Measurements from ENCODE around the gene GTF2A1.
"Not testable (repeated sequence)": the region's sequence is repeated elsewhere in the genome, so short reads cannot be mapped to it uniquely, and the experiment has no call there.

GTF2A1 gene

DNA sequence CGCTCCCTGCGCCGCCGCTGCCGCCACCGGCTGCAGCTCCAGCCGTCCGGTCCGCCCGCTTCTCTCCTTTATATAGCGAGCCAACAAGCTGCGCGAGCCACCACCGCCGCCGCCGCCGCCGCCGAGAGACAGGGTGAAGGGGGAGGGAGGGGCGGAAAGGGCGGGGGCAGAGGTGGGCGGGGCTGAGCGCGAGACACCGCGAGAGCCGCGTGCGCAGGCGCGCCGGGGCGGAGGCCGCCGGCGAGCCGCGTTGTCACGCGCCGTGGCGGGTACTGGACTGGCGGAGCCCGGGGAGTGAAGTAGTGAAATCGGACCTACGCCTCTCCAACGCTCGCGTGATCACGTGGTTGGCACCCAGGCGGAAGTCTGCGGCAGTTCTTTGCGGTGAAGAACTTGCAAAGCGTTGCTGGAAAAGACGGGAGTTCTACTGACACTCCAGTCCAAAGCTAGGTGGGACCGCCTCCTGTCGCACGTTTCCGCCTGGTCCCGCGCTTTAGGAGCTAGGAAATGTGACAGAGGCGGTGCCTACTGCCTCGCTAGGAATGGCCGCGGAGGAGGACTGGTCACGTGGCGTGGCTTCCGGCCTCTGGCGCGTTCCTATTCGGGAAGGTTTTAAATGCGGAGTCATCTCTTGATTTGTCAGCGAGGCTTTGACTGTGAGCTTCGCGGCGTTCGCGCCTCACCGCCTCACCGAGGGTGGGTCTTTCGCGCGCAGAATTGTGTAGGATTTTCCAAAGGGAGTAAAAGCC, at the start of gene GTF2A1:
Gene GTF2A1 (minus strand): TSS at position 130 of the 749 bp plus-strand sequence. CDS start 441 bp downstream, outside the sequence.
- DNase-seq (ENCODE audit: low read depth, low spot score), result peak; percentile 97

DNA sequence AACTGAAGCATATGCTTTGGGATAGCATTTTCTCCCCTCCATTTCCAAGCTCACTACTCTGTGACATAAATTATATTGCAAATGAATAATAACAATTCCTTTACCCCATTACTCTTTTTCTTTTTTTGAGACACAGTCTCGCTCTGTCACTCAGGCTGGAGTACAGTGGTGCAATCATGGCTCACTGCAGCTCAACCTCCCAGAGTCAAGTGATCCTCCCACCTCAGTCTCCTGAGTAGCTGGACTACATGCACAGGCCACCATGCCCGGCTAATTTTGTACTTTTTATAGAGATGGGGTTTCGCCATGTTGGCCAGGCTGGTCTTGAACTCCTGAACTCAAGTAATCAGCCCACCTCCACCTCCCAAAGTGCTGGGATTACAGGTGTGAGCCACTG, 49.2 kb upstream of the GTF2A1 start:
- DNase-seq (ENCODE audit: low read depth, low spot score), result no peak

DNA sequence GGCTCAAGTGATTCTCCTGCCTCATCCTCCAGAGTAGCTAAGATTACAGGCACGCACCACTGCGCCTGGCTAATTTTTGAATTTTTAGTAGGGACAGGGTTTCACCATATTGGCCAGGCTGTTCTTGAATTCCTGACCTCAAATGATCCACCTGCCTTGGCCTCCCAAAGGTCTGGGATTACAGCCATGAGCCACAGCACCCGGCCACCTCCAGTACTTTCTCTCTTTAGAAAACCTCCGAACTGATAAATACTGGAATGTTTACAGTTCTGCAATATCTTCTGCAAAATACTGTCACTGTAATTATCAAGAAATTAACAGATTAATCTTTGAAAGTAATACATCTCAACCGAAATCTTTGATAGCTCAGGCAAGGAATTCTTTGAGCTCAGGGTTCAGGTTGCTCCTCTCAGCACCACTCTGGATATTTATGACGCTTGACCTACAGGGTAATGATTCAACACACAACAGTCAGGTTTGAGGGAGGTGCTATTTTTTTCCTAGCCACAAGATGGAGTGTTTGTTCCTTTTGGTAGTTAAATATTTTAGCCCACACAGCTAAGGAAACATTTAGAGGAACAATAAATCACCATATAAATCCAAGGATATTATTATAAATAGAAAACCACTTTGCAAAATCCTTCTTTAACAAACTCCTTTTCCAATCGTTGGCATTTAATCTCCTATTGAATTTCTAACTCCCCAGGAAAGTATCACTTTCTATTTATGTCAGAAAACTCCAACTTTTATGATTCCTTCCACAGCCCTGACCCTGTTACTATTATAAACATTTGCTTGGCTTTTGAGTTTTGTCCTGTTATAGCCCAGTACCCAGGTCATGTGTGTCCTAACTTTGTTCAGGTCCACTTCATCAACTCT, 48.6 kb upstream of the GTF2A1 start:
- DNase-seq (ENCODE audit: low read depth, low spot score), result peak; percentile 69

DNA sequence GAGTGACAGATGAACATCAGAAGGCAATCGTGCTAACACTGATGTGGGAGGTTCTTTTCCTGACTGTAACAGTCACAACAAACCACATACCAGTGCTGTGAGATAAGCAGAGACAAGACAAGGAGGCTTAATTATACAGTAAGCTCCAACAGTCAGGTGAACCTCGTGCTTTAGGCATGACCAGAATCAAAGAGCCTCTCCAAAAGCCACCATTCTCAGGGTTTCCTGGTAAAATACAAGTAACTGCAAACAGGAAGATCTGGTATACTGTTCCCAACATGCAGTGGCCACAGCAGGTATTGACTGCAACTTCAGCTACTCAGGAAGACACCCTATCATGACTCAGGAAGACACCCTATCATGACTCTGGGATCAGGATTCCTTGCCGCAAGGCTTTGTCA, 47.3 kb upstream of the GTF2A1 start:
- DNase-seq (ENCODE audit: low read depth, low spot score), result peak; percentile 73

DNA sequence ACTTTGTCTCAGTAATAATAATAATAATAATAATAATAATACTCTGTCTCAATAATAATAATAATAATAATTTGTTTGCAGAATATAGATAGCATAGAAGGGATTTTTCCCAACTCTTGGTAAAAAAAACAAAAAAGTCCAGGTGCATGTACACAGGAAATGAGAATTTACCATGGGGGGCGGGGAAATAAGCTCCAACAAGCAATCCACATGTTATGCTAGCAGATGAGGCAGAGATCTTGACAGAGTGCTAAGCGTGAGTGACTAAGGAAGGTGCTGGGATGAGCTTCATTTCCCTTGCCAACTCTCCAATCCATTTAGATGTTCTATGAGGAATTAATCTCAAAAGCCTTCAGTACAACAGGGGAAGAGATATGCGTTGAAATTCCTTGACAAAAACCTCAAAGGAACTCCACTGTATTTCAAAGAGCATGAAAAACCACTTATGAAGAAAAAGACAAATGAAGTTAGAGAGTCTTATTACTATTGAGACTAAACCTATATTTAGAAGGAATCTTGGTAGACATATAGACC, 44.9 kb upstream of the GTF2A1 start:
- no peak for DNase-seq (ENCODE audit: low read depth, low spot score)

DNA sequence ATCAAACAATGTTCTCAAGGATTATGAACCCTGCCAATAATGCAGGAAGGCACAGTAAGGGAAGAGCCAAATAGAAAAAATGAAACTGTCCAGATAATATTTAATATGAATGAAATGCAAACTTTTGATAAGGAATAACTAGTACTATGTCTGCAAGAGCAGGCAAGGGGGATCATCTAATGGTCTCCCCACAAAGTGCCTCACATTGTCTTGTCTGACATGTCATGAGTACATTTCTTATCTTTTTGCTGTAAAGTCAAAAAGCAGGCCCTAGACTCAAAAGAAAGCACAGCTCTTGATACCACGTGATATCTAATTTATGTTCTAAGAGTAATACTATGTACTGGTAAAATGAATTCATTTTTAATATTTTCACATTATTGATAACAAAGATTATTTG, 43.9 kb upstream of the GTF2A1 start:
- DNase-seq (ENCODE audit: low read depth, low spot score), result no peak

DNA sequence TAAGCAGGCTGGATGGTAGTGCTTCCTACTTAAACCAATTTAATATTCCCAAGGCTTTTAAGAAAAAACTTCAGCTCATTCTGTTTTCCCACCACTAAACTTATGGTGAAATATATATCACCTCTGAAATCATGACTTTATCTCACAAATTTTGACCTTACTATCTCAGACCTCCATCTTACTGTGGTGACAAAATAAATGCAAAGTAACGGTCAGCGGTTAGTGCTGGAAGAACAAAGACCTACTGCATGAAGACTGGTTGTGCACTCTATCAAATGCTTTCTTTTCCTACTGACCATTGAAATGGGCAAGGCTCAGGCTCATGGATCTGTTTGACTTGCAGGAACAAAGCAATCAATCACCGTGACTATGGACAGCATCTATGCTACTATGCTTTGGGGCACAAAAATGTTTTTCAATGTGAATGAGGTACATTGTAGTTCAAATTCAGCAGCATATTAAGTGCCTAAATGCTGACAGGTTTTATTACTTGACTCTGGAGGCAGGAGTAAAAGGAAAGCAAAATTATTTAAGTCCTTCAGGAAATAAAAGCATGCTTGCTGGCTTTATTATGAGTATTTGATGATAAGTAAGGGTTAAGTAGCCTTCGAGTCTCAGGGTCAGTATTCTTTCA, 43.1 kb upstream of the GTF2A1 start:
- DNase-seq (ENCODE audit: low read depth, low spot score), result no peak

DNA sequence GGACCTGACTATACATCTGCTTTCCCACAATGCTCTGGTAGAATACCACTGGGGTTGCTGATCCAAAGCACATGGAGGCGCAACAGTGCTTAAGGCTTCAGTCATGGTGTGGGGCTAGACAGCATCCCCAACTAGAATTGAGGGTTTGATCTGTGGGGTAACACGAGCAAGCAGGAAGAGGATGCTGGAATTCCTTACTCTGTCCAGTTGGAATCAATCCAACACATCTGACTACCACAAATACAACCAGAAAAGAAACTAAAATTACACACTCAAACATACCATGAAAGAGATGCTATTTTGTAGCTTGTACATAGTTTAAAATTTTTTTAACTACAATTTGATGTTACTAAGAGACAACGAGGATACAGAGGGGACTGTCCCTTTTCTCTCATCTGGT, 40.4 kb upstream of the GTF2A1 start:
- no peak for DNase-seq (ENCODE audit: low read depth, low spot score)

DNA sequence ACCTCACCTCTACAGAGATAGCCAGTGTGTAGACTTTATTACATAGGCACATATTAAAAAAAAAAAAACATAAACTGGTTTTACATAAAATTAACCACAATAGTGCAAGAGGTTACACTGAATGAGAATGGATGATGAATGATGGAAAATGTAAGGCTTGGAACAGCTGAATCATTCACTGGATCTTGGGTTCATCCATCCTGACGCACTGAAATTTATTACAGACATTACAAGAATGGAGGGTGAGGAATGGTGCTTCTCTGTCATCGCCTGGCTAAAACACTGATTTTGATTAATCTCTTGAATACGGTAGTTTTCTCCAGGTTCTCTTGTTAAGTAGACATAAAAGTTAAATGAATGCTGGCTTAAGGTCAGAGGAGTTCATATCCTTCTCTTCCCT, 40.0 kb upstream of the GTF2A1 start:
- no peak for DNase-seq (ENCODE audit: low read depth, low spot score)

DNA sequence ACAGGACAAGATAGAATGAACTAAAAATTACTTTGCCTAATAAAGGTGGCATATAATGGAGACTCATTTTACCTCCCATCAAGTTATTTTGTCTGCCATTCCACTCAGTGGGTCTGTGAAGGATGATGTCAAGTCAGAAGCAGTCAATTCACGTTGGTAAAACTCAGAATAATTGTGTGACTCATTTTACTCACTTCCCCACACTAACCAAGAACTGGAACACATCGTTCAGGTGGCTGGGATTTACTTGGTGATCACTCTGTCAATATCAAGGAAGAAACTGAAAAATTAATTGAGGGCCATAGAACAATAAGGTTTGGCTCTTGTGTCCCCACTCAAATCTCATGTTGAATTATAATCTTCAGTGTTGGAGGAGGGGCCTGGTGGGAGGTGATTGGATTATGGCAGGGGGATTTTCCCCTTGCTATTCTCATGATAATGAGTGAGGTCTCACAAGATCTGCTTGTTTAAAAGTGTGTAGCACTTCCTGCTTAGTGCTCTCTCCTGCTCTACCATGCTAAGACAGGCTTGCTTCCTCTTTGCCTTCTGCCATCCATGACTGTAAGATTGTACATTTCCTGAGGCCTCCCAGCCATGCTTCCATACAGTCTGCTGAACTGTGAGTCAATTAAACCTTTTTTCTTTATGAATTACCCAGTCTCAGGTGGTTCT, 35.7 kb upstream of the GTF2A1 start:
- no peak for DNase-seq (ENCODE audit: low read depth, low spot score)

DNA sequence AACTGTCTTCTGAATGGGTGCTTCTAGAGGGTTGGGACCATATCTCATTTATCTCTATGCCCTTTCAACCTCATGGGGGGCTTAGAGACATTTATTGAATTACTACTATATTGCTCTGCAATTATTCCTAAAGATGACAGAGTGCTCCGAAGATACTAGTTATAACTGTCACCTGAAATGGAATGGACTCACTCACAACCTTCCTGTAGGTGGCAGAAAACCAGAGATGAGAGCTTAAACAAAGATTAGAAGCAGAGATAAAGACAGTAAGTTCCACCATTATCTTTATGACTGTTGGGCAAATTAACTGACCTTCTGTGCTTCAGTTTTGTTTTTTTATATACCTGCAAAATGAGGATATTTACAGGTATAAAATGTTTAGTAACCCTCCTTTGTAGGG, 31.5 kb upstream of the GTF2A1 start:
- DNase-seq (ENCODE audit: low read depth, low spot score), result no peak

DNA sequence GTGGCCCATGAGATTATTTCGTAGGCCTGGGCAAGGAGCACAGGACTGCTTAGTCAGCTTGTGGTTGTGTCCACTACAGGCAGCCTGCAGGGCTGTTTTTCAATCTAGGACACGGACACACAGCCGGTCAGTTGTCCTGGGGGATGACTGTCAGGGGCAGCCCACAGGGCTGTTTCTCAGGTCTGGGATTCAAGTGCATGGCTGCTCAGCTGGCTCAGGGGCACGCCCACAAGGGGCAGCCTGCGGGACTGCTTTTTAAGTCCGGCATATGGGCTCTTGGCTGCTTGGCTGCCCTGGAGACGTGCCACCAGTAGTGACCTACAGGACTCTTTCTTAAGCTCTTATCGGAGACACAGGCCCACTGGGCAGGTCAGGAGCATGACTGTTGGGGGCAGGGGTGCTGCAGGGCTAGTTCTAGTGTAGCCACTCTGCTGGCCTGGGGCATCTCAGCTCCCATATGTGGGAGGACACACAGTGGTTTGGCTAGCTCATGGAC, 26.6 kb upstream of the GTF2A1 start:
- peak; percentile 15 for DNase-seq (ENCODE audit: low read depth, low spot score)

DNA sequence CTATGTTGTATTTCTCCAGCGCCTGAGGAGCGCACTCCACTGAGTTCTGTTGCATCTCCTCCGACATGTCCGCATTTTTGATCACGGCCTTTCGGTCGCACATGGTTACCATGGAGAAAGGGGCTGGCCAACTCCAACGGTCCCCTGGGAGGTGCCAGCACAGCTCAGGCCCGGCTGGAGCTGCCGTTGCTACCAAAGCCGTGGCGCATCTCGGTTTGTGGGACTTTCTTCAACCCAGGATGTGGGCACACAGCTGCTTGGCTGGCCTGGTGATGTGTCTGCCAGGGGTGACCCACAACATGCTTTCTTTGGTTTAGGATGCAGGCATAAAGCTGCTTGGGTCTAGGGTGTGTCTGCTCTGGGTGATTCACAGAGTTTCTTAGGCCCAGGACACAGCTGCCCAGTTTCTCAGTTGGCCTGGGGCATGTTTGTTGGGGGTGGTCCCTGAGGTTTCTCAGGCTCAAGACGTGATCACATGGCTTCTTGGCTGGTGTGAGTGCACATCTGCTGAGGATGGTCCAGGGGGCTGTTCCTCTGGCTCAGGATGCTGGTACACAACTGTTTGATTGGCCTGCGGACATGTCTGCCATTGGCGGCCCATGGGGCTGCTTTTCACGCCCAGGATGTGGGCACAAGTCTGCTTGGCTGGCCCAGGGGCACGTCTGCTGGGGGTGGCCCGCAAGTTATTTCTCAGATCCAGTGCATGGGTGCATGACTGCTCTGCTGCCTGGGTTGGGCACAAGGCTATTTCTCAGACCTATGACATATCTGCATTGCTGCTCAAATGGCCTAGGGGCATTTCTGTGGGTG, 25.9 kb upstream of the GTF2A1 start:
- DNase-seq (ENCODE audit: low read depth, low spot score), result no peak

DNA sequence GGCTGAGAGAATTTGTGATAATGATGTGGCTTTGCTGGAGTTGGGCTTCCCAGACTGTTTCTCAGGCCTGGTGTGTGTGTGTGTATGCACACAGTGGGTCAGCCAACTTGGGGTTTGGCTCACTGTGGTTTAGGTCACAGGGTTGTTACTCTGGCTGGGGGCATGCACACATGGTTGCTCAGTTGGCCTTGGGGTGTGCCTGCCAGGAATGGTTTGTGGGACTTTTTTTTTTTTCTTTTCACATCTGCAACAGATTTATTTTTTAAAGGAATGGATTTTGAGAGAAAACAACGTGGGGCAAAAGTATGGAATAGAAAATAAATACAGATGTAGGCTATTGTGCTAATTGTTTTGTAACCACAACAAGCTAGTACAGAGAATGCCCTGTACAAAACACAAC, 25.0 kb upstream of the GTF2A1 start:
- DNase-seq (ENCODE audit: low read depth, low spot score), result no peak

DNA sequence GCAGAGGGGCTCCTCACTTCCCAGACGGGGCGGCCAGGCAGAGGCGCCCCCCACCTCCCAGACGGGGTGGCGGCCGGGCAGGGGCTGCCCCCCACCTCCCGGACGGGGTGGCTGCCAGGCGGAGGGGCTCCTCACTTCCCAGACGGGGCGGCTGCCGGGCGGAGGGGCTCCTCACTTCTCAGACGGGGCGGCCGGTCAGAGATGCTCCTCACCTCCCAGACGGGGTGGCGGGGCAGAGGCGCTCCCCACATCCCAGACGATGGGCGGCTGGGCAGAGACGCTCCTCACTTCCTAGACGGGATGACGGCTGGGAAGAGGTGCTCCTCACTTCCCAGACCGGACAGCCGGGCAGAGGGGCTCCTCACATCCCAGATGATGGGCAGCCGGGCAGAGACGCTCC, 23.7 kb upstream of the GTF2A1 start:
- DNase-seq (ENCODE audit: low read depth, low spot score), result not testable (repeated sequence)

DNA sequence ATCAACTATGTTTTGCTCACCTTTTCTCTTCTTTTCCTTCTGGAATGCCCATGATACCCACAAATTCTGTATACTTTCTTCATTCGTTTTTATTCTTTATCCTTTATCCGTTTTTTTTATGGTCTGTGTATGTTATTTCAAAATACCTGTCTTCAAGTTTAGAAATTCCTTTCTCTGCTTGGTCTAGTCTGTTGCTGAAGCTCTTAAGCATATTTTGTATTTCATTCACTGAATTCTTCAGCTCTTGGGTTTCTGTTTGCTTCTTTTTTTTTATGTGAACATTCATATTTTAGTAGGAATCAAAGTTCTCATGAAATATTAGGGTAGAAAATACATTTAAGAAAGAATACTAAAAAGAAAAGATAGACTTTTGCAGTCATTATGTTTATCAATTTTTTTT, 22.7 kb upstream of the GTF2A1 start:
- no peak for DNase-seq (ENCODE audit: low read depth, low spot score)

DNA sequence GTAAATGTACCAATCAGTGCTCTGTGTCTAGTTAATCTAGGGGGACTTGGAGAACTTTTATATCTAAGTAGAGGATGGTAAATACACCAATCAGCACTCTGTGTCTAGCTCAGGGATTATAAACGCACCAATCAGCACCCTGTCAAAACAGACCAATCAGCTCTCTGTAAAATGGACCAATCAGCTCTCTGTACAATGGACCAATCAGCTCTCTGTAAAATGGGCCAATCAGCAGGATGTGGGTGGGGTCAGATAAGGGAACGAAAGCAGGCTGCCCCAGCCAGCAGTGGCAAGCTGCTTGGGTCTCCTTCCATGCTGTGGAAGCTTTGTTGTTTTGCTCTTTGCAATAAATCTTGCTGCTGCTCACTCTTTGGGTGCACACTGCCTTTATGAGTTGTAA, 16.1 kb upstream of the GTF2A1 start:
- not testable (repeated sequence) for DNase-seq (ENCODE audit: low read depth, low spot score)

DNA sequence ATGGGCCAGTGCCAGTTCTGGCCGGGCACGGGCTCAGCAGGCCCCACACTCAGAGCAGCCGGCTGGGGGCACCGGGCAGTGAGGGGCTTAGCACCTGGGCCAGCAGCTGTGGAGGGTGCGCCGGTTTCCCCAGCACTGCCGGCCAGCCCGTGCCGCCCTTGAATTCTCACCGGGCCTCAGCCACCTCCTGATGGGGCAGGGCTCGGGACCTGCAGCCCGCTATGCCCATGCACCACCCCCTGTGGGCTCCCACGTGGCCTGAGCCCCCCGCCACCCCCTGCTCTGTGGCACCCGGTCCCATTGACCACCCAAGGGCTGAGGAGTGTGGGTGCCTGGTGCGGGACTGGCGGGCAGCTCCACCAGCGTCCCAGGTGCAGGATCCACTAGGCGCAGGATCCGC, 15.4 kb upstream of the GTF2A1 start:
- no peak for DNase-seq (ENCODE audit: low read depth, low spot score)

DNA sequence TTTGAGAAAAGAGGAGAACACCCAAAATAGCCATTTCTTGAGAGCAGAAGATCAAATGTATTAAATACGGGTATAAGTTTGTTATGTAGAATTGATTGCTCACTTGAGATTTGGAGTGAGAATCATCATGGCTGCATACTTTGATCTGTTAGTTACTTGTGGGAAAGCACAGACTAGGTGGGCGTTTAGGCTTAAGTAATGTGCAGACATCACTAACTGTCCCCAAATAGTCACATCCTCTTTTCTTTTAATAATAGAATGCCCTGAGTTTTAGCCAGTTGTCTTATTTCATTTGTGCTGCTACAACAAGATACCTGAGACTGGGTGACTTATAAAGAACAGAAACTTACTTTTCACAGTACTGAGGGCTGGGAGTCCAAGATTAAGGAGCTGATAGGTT, 14.3 kb upstream of the GTF2A1 start:
- no peak for DNase-seq (ENCODE audit: low read depth, low spot score)

DNA sequence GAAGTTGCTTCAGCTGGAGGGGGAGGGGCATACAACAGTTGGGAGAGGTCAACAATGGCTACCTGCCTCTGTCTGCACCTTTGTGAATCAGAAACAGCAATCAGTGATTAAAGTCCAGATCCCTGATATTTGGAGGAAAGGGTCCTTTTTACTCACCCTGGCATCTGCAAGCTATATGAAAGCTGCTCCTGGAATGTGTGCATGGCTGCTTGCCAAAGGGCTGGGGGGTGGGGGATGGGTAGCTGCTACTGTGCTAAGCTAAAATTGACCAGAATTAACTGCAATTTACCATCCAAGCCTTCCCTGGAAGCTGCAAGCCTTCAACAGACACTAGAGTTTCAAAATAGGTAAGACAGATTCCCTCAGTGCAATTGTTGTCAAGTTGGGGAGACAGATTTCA, 13.5 kb upstream of the GTF2A1 start:
- no peak for DNase-seq (ENCODE audit: low read depth, low spot score)

DNA sequence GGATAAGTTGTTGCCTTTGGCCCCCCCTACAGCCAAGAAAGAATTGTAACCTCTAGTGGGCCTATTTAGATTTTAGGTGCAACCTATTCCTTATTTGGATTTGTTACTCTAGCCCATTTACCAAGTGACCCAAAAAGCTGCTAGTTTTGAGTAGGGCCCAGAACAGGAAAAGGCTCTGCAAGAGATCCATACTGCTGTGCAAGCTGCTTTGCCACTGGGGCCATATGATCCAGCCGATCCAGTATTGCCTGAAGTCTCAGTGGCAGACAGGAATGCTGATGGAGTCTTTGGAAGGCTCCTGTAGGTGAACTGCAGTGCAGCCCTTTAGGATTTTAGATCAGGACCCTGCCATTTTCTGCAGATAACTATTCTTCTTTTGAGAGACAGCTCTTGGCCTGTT, 12.9 kb upstream of the GTF2A1 start:
- no peak for DNase-seq (ENCODE audit: low read depth, low spot score)

Data from ELF-1 (cell line).